Pancreas (tissue), 10 donors: ENCODE data around the gene C19orf25. TPM values are rescaled to one million over a fixed set of nuclear protein-coding genes. Genes with fewer than 3 reads are reported as not detected.

Source experiments
- ATAC-seq, 4 donors: fragments of 200-7000 bp; cut with Tn5 transposase; one replicate each; pipeline versions ENCODE4 v1.8.0 to v1.9.1; 2020; ENCODE audit warnings: mild to moderate bottlenecking in 4 of 4, moderate library complexity in 4 of 4
- DNase-seq, 6 donors: peaks; one replicate each; pipeline ENCODE4 v3.0.0-alpha.2; 2020
- FAIRE-seq: peaks from 2 replicates; lab custom pipeline; 2012; peaks lifted over from hg19 to GRCh38; lab: Jason Lieb, UNC
- H3K27ac ChIP-seq, 4 donors: fragments of 200-600 bp; sonication (generic); 1 replicate in 3 of 4; 2 replicates in 1 of 4; pipeline versions ENCODE4 v1.5.0 to v1.8.0; 2020
- H3K27me3 ChIP-seq, 4 donors: fragments of 200-600 bp; one replicate each; pipeline ENCODE4 v1.8.0; 2021
- H3K36me3 ChIP-seq, 3 donors: fragments of 200-600 bp; sonication (generic) in 1 of 3; one replicate each; pipeline versions ENCODE4 v1.5.0 to v1.8.0; 2020 to 2021
- H3K4me1 ChIP-seq, 3 donors: fragments of 200-600 bp; one replicate each; pipeline ENCODE4 v1.8.0; 2021
- H3K4me3 ChIP-seq, 4 donors: fragments of 200-600 bp; sonication (generic) in 2 of 4; one replicate each; pipeline versions ENCODE4 v1.5.0 to v1.8.0; 2020 to 2021
- H3K9me3 ChIP-seq, 4 donors: fragments of 200-600 bp; one replicate each; pipeline ENCODE4 v1.8.0; 2021
- WGBS, 2 donors: extraction: QIAGEN DNeasy Blood & Tissue Kit; methylation state at CpG; one replicate each; pipeline ENCODE4 v1.1.7; 2013; 5-methylcytosine and 5-hydroxymethylcytosine counted together
- intact Hi-C, 3 donors: fragments of 100-400 bp; cut with DNase I; formaldehyde crosslinking; loops; one replicate each; pipeline versions ENCODE4 v1.11.1 to v1.14.2; 2022
- polyA plus RNA-seq, 2 donors: library from polyadenylated mRNA; stranded (reverse); fragments of 200-250 nt; gene quantifications; one replicate each; pipeline ENCODE4 v1.2.3, GENCODE V29; 2013
- total RNA-seq, 6 donors: library from RNA; stranded (reverse); fragmentation: NEBNext Ultra II Directional in 4 of 6; extraction: Animal tissue kit (Norgen Biotek cat#: 25700) in 4 of 6; gene quantifications; one replicate each; pipeline versions ENCODE4 v1.2.1 to v1.2.4, GENCODE V29; 2021 to 2023
- TF ChIP-seq, protein P1 (sequence below), 4 donors: fragments of 200-600 bp; sonication (generic) in 3 of 4; IDR thresholded peaks; one replicate each; pipeline versions ENCODE4 v1.5.0 to v1.8.0; 2021; ENCODE audit warnings: antibody characterized with exemption in 4 of 4
- donor health status: healthy with polysubstance abuse.
- donor health status: DM: no; HTN: no; CAD: no; lungs with moderate emphysema.
- donor health status: DM: no; HTN: no; CAD: no.
- donor health status: control.
- donor health status: control.
- donor health status: Bipolar disorder and iron deficiency.
- donor health status: DM: yes; HTN: yes; CAD: no.
- donor health status: DM: no; HTN: no; CAD: no.
- donor health status: DM: no; HTN: no; CAD: no.
- donor health status: DM: yes; HTN: yes; CAD: no.

Gene C19orf25
- total and polyA plus RNA-seq, 8 donors: 10.7 to 39.0 (median 15.6) TPM

DNA sequence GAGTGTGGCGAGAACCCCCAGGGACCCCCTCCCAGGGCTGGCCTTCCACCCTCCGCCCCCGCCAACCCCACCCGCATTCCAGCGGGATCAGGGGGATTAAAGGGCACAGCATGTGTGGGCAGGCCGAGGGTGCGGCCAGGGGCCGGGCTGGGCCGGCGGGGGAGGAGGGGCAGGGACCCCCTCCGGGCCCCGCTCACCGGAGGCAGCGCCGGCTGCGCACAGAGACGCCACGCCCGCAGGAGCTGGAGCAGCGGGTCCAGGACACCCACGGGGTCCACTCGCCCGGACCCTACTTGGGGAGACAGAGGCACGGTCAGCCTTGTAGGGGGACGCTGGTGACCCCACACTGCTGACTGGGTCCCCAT lies 31.4 kb upstream of the C19orf25 start:
- peak in 1 of 6 donors; percentile 69 for DNase-seq
- no peak overlapping the region for H3K27ac ChIP-seq
- TF ChIP-seq, protein P1, sequence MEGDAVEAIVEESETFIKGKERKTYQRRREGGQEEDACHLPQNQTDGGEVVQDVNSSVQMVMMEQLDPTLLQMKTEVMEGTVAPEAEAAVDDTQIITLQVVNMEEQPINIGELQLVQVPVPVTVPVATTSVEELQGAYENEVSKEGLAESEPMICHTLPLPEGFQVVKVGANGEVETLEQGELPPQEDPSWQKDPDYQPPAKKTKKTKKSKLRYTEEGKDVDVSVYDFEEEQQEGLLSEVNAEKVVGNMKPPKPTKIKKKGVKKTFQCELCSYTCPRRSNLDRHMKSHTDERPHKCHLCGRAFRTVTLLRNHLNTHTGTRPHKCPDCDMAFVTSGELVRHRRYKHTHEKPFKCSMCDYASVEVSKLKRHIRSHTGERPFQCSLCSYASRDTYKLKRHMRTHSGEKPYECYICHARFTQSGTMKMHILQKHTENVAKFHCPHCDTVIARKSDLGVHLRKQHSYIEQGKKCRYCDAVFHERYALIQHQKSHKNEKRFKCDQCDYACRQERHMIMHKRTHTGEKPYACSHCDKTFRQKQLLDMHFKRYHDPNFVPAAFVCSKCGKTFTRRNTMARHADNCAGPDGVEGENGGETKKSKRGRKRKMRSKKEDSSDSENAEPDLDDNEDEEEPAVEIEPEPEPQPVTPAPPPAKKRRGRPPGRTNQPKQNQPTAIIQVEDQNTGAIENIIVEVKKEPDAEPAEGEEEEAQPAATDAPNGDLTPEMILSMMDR (IDR thresholded peaks at IDR 0.05): no peak
- H3K9me3 ChIP-seq: no peaks in the 10 kb centered on the region
- H3K4me3 ChIP-seq: no peak overlapping the region
- intact Hi-C loops: loop anchor here in 1 of 3 donors (10.0 kb wide), 1 partner anchor 66 kb away; no protein-coding TSS in a partner anchor
- 31 to 35% methylated on average over 19 to 25 of the region's 25 CpGs for WGBS, 2 donors
- no peak for FAIRE-seq
- ATAC-seq: no peak
- H3K36me3 ChIP-seq: no peaks in the 10 kb centered on the region
- no peaks in the 10 kb centered on the region for H3K4me1 ChIP-seq
- H3K27me3 ChIP-seq: no peaks in the 10 kb centered on the region

DNA sequence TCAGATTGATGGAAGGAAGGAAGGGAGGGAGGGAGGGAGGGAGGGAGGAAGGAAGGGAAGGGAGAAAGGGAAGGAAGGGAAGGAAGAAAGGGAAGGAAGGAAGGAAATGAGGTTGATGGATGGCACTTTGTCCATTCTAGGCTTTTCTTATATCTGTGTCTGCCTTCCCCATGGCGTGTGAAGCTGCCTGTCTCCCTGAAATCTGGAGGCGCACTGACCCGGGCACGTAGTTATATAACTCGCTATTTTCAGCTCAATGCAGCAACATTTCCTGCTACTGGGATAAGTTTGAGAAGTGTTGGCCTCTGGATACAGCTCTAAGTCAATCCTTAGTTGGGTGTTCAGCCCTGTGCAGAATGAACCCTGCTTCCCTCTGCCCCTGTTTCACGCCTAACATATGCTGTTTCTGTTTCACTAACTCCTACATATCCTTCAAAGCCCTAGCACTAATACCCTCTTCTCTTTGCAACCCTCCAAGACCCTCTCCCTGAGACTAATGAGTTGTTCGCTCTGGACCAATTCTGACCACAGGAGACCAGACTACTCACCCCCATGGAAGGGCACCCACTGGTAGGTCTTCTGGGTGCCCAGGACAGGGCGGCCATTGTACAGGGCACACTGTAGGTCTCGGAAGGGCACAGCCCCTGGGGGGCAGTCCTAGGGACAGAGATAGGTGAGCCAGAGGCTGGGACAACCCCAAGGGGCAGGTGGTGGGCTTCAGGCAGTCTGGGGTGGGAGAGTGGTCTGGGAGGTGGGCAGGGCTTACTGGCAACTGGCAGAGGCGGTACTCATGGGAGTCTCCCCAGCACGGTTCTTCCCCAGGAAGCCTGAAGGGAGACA lies 30.8 kb upstream of the C19orf25 start:
- no peaks in the 10 kb centered on the region for H3K4me1 ChIP-seq
- H3K36me3 ChIP-seq: no peaks in the 10 kb centered on the region
- H3K4me3 ChIP-seq: no peak overlapping the region
- no peak for FAIRE-seq
- no peak overlapping the region for H3K27ac ChIP-seq
- ATAC-seq: no peak
- no peaks in the 10 kb centered on the region for H3K27me3 ChIP-seq
- intact Hi-C loops: loop anchor here in 1 of 3 donors (10.0 kb wide), 1 partner anchor 65 kb away; no protein-coding TSS in a partner anchor
- TF ChIP-seq, protein P1 (IDR thresholded peaks at IDR 0.05): no peak
- no peaks in the 10 kb centered on the region for H3K9me3 ChIP-seq
- no peak for DNase-seq
- WGBS, 2 donors: 63 to 73% methylated on average over 11 of the region's 11 CpGs

DNA sequence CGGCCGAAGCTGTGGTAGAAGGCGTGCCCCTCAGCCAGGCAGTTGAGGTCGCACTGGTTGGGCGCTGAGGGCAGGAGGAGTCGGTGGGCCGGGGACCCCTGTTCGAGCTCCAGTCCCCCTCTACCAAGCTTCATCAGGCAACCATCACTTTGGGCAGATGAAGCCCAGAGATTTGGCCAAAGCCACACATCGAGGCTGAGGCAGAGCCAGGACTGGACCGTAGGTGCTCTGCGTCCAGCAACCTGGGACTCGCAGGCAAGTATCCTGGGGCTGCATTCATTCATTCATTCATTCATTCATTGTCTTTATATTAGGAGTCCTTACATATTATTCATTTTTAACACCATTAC lies 29.5 kb upstream of the C19orf25 start:
- ATAC-seq (no peak), DNase-seq (no peak), FAIRE-seq (no peak)
- H3K4me3 ChIP-seq: peak overlapping the region in 1 of 4 donors; percentile 44
- 34 to 44% methylated on average over 12 of the region's 12 CpGs for WGBS, 2 donors
- intact Hi-C loops: no loop called here
- no peaks in the 10 kb centered on the region for H3K36me3 ChIP-seq
- H3K27me3 ChIP-seq: no peaks in the 10 kb centered on the region
- H3K4me1 ChIP-seq: peaks cover 0 to 2% (median 0%) of the 10 kb centered on the region in 3 donors
- TF ChIP-seq, protein P1 (IDR thresholded peaks at IDR 0.05): no peak
- no peak overlapping the region for H3K27ac ChIP-seq
- no peaks in the 10 kb centered on the region for H3K9me3 ChIP-seq

GRCh38 chr19:1507763-1508506 lies 28.9 kb upstream of the C19orf25 start:
- Histone ChIP-seq H3K27ac (peak overlapping the region in 3 of 4 donors; percentile 3 to 81 (median 61)), H3K4me3 (peak overlapping the region in 3 of 4 donors; percentile 28 to 44 (median 31)), H3K4me1 (peaks cover 0 to 6% (median 0%) of the 10 kb centered on the region in 3 donors), H3K9me3 (no peaks in the 10 kb centered on the region), H3K36me3 (no peaks in the 10 kb centered on the region), H3K27me3 (no peaks in the 10 kb centered on the region)
- FAIRE-seq (no peak), ATAC-seq (peak; percentile 91 to 96 (median 92)), DNase-seq (peak; percentile 88 to 94 (median 91))
- TF ChIP-seq, protein P1 (IDR thresholded peaks at IDR 0.05): no peak
- 1 to 2% methylated on average over 42 to 46 of the region's 46 CpGs for WGBS, 2 donors
- intact Hi-C loops: no loop called here
